VCaP (cell line): ENCODE results near the gene KRTAP22-2.

Source experiments
- H3K27ac ChIP-seq: fragments of 450-650 bp; 2 replicates; pipeline ENCODE4 v1.5.1; 2017
- CTCF ChIP-seq: fragments of 450-650 bp; conservative IDR thresholded peaks from 2 replicates; pipeline ENCODE4 v1.5.1; 2017; ENCODE audit warnings: mild to moderate bottlenecking, moderate library complexity

KRTAP22-2 gene

GRCh38 chr21:30600787-30601186 lies 10.6 kb upstream of the KRTAP22-2 start, which contains the start of gene KRTAP22-1:
TSS of gene KRTAP22-1 (plus strand) at chr21:30601087.
- H3K27ac ChIP-seq: no peak within 1 kb of the TSS
- TF ChIP-seq CTCF: no peak

DNA sequence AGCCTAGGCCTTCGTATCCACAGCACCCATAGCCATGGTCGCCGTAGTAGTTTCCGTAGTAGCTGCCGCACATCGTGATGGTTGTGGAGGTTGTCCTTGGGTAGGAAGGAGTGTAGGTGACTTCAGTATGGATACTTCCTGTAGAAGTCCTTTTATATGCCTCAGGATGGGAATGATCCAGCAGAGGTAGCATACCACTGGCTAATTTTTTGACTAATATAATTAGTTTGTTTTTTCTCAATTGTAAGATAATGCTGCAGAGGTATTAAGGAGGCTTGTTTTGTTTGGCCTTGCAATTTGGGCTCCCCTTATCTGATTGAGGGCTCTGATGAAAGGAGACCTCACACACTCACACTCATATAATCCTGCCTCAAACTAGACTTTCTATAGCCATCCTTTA lies 8.6 kb upstream of the KRTAP22-2 start, which contains the start of gene KRTAP6-2:
Gene KRTAP6-2, minus strand, starts transcription at position 101 of the 400 bp plus-strand sequence. Its CDS starts 28 bp downstream, at position 73.
- TF ChIP-seq CTCF: no peak
- no peak within 1 kb of the TSS for H3K27ac ChIP-seq

DNA sequence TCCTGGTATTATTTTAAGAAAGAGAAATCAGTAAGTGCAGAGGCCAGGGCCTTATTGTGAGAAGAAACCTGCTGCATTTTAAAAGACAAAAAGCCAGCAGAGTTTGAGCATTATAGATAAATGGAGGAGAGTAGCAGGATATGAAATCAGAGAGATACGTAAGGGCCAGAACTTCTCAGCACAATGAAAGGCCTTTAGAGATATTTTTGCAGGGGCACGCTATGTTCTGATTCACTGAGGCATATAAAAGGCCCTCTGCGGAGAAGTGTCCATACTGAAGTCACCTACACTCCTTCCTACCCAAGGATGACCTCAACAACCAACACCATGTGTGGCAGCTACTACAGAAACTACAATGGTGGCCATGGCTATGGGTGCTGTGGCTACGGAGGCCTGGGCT lies 1.9 kb upstream of the KRTAP22-2 start, which contains the start of gene KRTAP6-3:
Gene KRTAP6-3, plus strand, starts transcription at position 301 of the 400 bp plus-strand sequence. Its CDS starts 6 bp downstream, at position 307.
- H3K27ac ChIP-seq: no peak within 1 kb of the TSS
- no peak for TF ChIP-seq CTCF

GRCh38 chr21:30582870-30583269 lies 7.3 kb downstream of the KRTAP22-2 start:
- H3K27ac ChIP-seq: no peak overlapping the region; the same call in 1 of the 2 replicates
- no peak for TF ChIP-seq CTCF

GRCh38 chr21:30580132-30580531 lies 10.1 kb downstream of the KRTAP22-2 start:
- TF ChIP-seq CTCF: no peak
- peak overlapping the region; percentile 91 for H3K27ac ChIP-seq

- no peak for TF ChIP-seq CTCF
Measured at GRCh38 chr21:30579346-30579745, 10.9 kb downstream of the KRTAP22-2 start.

DNA sequence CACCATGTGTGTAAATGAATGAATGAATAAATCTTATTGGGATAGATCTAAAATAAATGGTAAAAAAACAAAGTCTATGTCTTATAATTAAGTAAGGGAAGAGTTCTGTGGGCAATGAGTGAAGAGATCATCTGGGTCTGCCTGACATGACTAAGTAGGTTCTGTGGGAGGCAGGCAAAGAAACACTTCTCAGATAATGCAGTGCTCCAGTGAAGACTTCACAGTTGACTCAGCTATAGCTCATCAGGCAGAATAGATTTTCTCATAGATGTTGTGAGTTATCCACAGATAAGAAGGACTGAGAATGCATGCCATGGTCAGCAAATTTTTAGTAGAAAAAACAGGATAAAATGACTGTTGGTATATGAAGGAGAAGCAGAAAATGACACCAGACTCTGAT lies 12.4 kb downstream of the KRTAP22-2 start:
- H3K27ac ChIP-seq: peak overlapping the region; percentile 91
- no peak for TF ChIP-seq CTCF

More at GRCh38 chr21:30579346-30579745, 10.9 kb downstream of the KRTAP22-2 start:
- H3K27ac ChIP-seq: peak overlapping the region; percentile 91
